GM23248 (cell line): ENCODE data around the gene GABBR2. TPM values are rescaled to one million over a fixed set of nuclear protein-coding genes. Genes with fewer than 3 reads are reported as not detected.
A peak's percentile ranks its signal among the peaks of the same experiment; 100 is the strongest.

Source experiments
- DNase-seq: peaks from one replicate; pipeline ENCODE4 v3.0.0-alpha.2; 2015
- H2AFZ ChIP-seq: fragments of 200-600 bp; sonication (generic); 2 replicates; pipeline ENCODE4 v1.6.1; 2016; ENCODE audit warnings: antibody characterized with exemption
- H3F3A ChIP-seq: fragments of 200-600 bp; sonication (generic); 2 replicates; pipeline ENCODE4 v1.6.1; 2016; ENCODE audit warnings: mild to moderate bottlenecking, antibody characterized with exemption, mixed run types; ENCODE audit not compliant: insufficient read depth
- H3K27ac ChIP-seq: fragments of 200-600 bp; sonication (generic); 2 replicates; pipeline ENCODE4 v1.5.1; 2016; ENCODE audit warnings: mild to moderate bottlenecking
- H3K27me3 ChIP-seq: fragments of 200-600 bp; sonication (generic); replicated peaks from 2 replicates; pipeline ENCODE4 v1.6.1; 2016; ENCODE audit warnings: mild to moderate bottlenecking; ENCODE audit not compliant: insufficient read depth
- H3K36me3 ChIP-seq: fragments of 200-600 bp; sonication (generic); 2 replicates; pipeline ENCODE4 v1.6.1; 2016; ENCODE audit warnings: low read depth, mild to moderate bottlenecking
- H3K4me1 ChIP-seq: fragments of 200-600 bp; sonication (generic); 2 replicates; pipeline ENCODE4 v1.6.1; 2016; ENCODE audit warnings: mild to moderate bottlenecking; ENCODE audit not compliant: insufficient read depth
- H3K4me2 ChIP-seq: fragments of 200-600 bp; sonication (generic); one replicate; pipeline ENCODE4 v1.6.1; 2016; ENCODE audit warnings: mild to moderate bottlenecking; ENCODE audit not compliant: unreplicated experiment
- H3K4me3 ChIP-seq: fragments of 200-600 bp; sonication (generic); 2 replicates; pipeline ENCODE4 v1.5.1; 2016; ENCODE audit warnings: mild to moderate bottlenecking
- H3K79me2 ChIP-seq: fragments of 200-600 bp; sonication (generic); 2 replicates; pipeline ENCODE4 v1.6.1; 2016; ENCODE audit warnings: mild to moderate bottlenecking; ENCODE audit not compliant: insufficient read depth
- H3K9ac ChIP-seq: fragments of 200-600 bp; sonication (generic); 2 replicates; pipeline ENCODE4 v1.6.1; 2016; ENCODE audit warnings: mild to moderate bottlenecking
- H3K9me2 ChIP-seq: fragments of 200-600 bp; sonication (generic); 2 replicates; pipeline ENCODE4 v1.6.1; 2016; ENCODE audit warnings: mixed run types, mild to moderate bottlenecking, moderate library complexity; ENCODE audit not compliant: insufficient read depth
- H3K9me3 ChIP-seq: fragments of 200-600 bp; sonication (generic); one replicate; pipeline ENCODE4 v1.6.1; 2017; ENCODE audit warnings: low read depth
- H4K20me1 ChIP-seq: fragments of 200-600 bp; sonication (generic); 2 replicates; pipeline ENCODE4 v1.6.0; 2016; ENCODE audit not compliant: insufficient read depth
- EZH2 ChIP-seq: fragments of 200-600 bp; sonication (generic); IDR thresholded peaks from 2 replicates; pipeline ENCODE4 v1.6.1; 2018; ENCODE audit warnings: antibody characterized with exemption, mild to moderate bottlenecking; ENCODE audit not compliant: insufficient read depth, poor library complexity, severe bottlenecking
- EZH2phosphoT487 ChIP-seq: fragments of 200-600 bp; sonication (generic); IDR thresholded peaks from 2 replicates; pipeline ENCODE4 v1.6.1; 2018; ENCODE audit warnings: antibody characterized with exemption, moderate library complexity, mild to moderate bottlenecking, low read depth; ENCODE audit not compliant: insufficient read depth
- WGBS, 2 experiments: methylation state at CpG; one replicate each; pipeline ENCODE4 v1.1.6; 2015 to 2017; ENCODE audit warnings: low lambda C conversion rate in 2 of 2, low coverage in 1 of 2; ENCODE audit errors: missing lambda C conversion rate in 2 of 2; 5-methylcytosine and 5-hydroxymethylcytosine counted together
- in situ Hi-C: fragments of 300-500 bp; cut with MboI; formaldehyde crosslinking; loops from 2 replicates; pipeline ENCODE4 v1.15.0; 2020
- polyA plus RNA-seq: library from polyadenylated mRNA; unstranded; fragments of >200 nt; fragmentation: Nextera tagmentation; extraction: Ambion mirVana; gene quantifications from 2 replicates; pipeline ENCODE4 v1.2.1, GENCODE V29; 2016
- total RNA-seq: library from RNA; depleted of rRNA; stranded (reverse); fragments of >200 nt; shearing (Covaris generic); gene quantifications from 2 replicates; pipeline ENCODE4 v1.2.3, GENCODE V29; 2014

The GABBR2 gene
- total and polyA plus RNA-seq, 2 experiments from 2014 or later, result 7.5 to 13.4 TPM

DNA sequence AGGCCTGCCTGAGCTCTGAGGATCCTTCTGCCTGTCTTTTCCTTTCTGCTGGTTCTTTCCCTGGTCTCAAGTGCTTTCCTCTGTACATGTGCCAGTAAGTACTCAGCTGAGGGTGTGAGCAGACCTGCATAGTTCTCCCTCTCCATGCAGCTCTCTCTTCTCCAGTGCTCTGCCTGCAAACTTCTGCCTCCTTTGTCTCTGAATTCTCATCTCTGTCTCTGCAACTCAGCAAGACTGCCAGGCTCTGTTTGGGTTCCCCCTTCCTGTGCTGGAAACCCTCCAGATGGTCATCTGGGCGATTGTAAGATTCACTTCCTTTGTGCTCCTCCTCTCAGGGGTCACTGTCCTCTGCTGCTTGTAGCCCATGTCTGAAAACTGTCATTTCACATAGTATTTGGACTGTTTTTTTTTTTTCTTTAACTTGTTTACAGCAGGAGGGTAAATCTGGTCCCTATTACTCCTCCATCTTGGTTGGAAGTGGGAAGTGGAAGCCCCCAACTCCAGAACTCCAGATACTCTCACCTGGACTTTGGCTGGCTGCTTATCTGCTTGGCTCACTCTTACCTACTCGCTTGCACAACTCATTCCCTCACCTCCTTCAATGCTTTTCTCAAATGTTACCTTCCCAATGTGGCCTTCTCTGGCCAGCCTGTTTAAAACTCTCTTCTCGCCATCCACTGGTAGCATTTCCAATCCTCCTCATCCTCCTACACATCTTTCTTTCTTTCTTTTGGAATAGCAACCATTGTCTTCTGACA lies 278.0 kb downstream of the GABBR2 start:
- H3K9me3 ChIP-seq, result no peaks in the 10 kb centered on the region
- H3K4me3 ChIP-seq, result no peak overlapping the region
- 56 to 58% methylated on average over 3 of the region's 3 CpGs for WGBS, 2 experiments
- no peaks in the 10 kb centered on the region for H3K9me2 ChIP-seq
- H3K27ac ChIP-seq, result peak overlapping the region; percentile 76; the same call in 1 of the 2 replicates
- peak overlapping the region; percentile 56 for H3K4me2 ChIP-seq
- TF ChIP-seq EZH2 (no peak), EZH2phosphoT487 (no peak)
- no peaks in the 10 kb centered on the region for H3K36me3 ChIP-seq
- H3K27me3 ChIP-seq, result no peaks in the 10 kb centered on the region
- in situ Hi-C loops, result no loop called here
- H4K20me1 ChIP-seq, result no peaks in the 10 kb centered on the region
- H2AFZ ChIP-seq, result peak overlapping the region; percentile 31; the same call in 1 of the 2 replicates
- H3K4me1 ChIP-seq, result peaks cover 35% of the 10 kb centered on the region
- no peaks in the 10 kb centered on the region for H3K79me2 ChIP-seq
- H3F3A ChIP-seq, result peaks cover 47% of the 10 kb centered on the region
- DNase-seq, result peak; percentile 50
- no peak overlapping the region for H3K9ac ChIP-seq

DNA sequence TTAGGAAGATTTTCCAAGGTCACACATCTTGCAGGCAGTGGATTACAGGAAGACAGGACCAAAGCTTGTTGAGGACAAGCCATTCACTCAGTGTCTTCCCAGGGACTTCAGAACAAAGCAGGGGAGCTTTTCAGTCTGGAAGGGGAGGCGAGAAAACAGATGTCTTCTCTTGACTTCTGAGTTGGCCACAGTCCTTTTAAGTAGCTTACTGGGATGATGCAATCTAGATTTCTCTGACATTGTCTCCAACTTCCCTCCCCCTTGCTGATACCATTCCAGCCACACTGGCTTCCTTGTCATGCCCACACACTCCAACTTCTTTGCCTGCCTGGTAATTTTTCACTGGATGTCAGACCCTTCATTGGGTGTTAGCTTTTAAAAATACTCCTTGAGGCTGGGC lies 279.1 kb downstream of the GABBR2 start:
- Histone ChIP-seq H3K27ac (peak overlapping the region; percentile 76), H3K4me2 (peak overlapping the region; percentile 56), H2AFZ (peak overlapping the region; percentile 45), H3F3A (peaks cover 47% of the 10 kb centered on the region), H3K79me2 (no peaks in the 10 kb centered on the region), H3K9me3 (no peaks in the 10 kb centered on the region), H3K9me2 (no peaks in the 10 kb centered on the region), H3K4me1 (peaks cover 35% of the 10 kb centered on the region), H3K4me3 (no peak overlapping the region), H4K20me1 (no peaks in the 10 kb centered on the region), H3K27me3 (no peaks in the 10 kb centered on the region), H3K36me3 (no peaks in the 10 kb centered on the region), H3K9ac (peak overlapping the region; percentile 15; the same call in 1 of the 2 replicates)
- whole genome bisulfite sequencing, 2 experiments, result 9 to 21% methylated on average over 1 of the region's 1 CpG
- DNase-seq, result peak; percentile 89
- in situ Hi-C loops, result no loop called here
- TF ChIP-seq EZH2phosphoT487 (no peak), EZH2 (no peak)

DNA sequence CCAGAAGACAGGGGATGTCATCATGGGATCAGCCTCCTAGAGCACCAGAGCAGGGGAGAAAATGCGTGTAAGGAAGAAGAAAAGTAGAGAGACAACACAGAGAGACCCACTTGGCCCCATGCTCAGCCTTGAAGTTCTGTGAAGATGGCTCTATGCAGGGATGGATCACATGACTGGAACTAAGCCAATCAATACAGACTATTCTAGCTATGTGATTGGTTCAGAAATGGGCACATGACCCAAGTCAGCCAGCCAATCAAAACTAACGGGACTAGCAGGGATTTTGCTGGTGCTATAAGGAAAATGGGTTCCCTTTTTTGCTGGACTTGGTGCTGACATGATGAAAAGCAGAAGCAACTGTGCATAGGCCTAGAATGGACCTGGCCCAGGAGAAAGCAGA lies 280.3 kb downstream of the GABBR2 start:
- Histone ChIP-seq H3K27ac (no peak overlapping the region), H3F3A (peaks cover 47% of the 10 kb centered on the region), H3K79me2 (no peaks in the 10 kb centered on the region), H2AFZ (no peak overlapping the region), H3K9me3 (no peaks in the 10 kb centered on the region), H3K9ac (no peak overlapping the region), H3K27me3 (no peaks in the 10 kb centered on the region), H3K4me2 (no peak overlapping the region), H3K4me1 (peaks cover 35% of the 10 kb centered on the region), H3K4me3 (no peak overlapping the region), H3K36me3 (no peaks in the 10 kb centered on the region), H4K20me1 (no peaks in the 10 kb centered on the region), H3K9me2 (no peaks in the 10 kb centered on the region)
- 54% methylated on average over 2 of the region's 2 CpGs for WGBS, 2 experiments
- DNase-seq, result no peak
- TF ChIP-seq EZH2phosphoT487 (no peak), EZH2 (no peak)
- in situ Hi-C loops, result no loop called here

DNA sequence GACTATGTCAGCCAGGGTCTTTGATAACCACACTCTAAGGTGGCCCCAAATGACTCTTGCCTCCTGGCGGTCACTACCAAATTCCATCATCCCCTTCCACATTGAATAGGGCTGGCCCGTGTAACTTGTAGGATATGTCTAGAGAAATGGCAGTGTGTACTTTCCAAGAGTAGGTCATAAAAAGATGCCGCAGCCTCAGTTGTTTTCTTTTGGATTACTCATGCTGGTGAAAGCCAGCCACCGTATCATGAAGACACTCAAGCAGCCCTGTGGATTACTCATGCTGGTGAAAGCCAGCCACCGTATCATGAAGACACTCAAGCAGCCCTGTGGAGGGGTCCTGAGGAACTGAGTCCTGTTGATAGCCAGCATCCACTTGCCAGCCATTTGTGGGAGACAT lies 281.2 kb downstream of the GABBR2 start:
- H3K36me3 ChIP-seq, result no peaks in the 10 kb centered on the region
- WGBS, 2 experiments, result 46 to 57% methylated on average over 4 to 5 of the region's 5 CpGs
- no peaks in the 10 kb centered on the region for H3K79me2 ChIP-seq
- H3K4me1 ChIP-seq, result peaks cover 35% of the 10 kb centered on the region
- no peaks in the 10 kb centered on the region for H3K9me2 ChIP-seq
- peak overlapping the region; percentile 18; the same call in 1 of the 2 replicates for H3K27ac ChIP-seq
- TF ChIP-seq EZH2, result no peak
- TF ChIP-seq EZH2phosphoT487, result no peak
- peak overlapping the region; percentile 12 for H3K4me2 ChIP-seq
- H2AFZ ChIP-seq, result no peak overlapping the region
- H3F3A ChIP-seq, result peaks cover 47% of the 10 kb centered on the region
- no peaks in the 10 kb centered on the region for H3K27me3 ChIP-seq
- no peaks in the 10 kb centered on the region for H3K9me3 ChIP-seq
- in situ Hi-C loops, result no loop called here
- no peak overlapping the region for H3K9ac ChIP-seq
- peak; percentile 74 for DNase-seq
- H3K4me3 ChIP-seq, result no peak overlapping the region
- no peaks in the 10 kb centered on the region for H4K20me1 ChIP-seq
